HG02938 (cell line): ENCODE results near the gene SSR4.

Experiments used
- ATAC-seq: cut with Tn5 transposase; IDR thresholded peaks from one replicate; pipeline ENCODE4 v1.9.1; 2021; ENCODE audit warnings: mild to moderate bottlenecking, moderate library complexity; ENCODE audit not compliant: unreplicated experiment

The SSR4 gene

DNA sequence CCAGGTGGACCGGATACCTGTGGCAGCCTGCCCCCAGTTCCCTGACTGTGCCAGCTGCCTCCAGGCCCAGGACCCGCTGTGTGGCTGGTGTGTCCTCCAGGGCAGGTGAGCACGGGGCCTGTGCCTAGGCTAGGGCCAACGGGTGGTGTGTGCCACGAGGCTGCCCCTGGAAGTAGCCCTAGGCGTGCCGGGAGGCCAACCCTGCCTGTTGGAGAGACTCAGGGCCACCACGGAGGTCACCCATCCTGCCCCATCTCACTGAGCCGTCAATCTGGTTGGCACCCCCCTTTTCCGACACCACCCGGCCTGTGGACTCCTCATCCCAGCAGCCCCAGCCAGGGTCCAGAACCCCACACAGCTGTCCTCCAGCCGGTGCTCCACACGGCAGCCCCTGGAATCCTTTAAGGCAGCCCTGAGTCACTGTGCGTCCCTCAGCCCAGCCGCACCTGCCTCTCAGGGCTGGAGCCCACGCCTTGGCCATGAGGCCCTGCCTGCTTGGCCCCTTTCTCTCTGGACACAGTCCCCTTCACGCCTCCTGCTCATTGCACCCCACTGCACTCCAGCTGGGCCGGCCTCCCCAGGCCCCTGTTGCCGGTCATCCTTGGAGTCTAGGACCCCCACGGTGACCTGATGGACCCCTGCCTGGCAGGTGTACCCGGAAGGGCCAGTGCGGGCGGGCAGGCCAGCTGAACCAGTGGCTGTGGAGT lies 25.2 kb upstream of the SSR4 start:
- no peak for ATAC-seq

DNA sequence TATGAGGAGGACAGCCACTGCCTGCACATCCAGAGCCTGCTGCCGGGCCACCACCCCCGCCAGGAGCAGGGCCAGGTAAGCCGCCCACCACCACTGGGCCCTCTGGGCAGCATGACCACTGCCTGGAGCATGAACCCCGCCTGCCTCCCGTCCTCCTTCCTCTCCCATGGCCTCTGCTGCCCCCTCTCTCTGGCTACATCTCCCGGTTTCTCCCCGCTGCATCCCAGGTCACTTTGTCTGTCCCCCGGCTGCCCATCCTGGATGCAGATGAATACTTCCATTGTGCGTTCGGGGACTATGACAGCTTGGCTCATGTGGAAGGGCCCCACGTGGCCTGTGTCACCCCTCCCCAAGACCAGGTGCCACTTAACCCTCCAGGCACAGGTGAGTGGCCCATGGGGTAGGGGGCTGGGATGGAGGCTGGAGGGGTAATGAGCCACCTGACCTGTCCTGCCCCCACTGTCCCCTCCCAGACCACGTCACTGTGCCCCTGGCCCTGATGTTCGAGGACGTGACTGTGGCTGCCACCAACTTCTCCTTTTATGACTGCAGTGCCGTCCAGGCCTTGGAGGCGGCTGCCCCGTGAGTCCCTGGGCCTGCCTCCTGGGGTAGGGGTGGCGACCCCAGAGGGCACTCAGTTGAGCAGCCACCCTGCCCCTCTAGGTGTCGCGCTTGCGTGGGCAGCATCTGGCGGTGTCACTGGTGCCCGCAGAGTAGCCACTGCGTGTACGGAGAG lies 24.4 kb upstream of the SSR4 start:
- ATAC-seq = no peak

DNA sequence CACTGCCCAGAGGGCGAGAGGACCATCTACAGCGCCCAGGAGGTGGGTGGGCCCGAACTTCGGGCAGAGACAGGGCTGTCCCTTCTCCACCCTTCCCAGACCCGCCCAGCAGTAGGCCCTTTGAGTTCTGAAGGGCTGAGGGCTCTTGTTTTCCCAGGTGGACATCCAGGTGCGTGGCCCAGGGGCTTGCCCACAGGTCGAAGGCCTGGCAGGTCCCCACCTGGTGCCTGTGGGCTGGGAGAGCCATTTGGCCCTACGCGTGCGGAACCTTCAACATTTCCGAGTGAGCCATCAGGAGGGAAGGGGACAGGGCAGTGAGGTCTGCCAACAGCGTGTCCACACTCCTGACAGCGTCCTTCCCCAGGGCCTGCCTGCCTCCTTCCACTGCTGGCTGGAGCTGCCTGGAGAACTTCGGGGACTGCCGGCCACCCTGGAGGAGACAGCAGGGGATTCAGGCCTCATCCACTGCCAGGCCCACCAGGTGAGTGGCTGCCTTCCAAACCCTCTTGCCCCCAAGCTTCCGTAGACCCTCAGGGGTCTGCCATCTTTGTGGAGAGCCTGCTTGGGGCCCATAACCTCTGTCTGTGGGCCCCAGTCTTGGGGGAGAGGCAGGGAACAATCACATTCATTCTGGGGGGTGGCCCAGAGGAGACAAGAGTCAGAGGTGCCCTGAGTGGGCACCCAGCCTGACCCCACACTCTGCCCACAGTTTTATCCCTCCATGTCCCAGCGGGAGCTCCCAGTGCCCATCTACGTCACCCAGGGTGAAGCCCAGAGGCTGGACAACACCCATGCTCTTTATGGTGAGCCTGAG lies 23.7 kb upstream of the SSR4 start:
- no peak for ATAC-seq

DNA sequence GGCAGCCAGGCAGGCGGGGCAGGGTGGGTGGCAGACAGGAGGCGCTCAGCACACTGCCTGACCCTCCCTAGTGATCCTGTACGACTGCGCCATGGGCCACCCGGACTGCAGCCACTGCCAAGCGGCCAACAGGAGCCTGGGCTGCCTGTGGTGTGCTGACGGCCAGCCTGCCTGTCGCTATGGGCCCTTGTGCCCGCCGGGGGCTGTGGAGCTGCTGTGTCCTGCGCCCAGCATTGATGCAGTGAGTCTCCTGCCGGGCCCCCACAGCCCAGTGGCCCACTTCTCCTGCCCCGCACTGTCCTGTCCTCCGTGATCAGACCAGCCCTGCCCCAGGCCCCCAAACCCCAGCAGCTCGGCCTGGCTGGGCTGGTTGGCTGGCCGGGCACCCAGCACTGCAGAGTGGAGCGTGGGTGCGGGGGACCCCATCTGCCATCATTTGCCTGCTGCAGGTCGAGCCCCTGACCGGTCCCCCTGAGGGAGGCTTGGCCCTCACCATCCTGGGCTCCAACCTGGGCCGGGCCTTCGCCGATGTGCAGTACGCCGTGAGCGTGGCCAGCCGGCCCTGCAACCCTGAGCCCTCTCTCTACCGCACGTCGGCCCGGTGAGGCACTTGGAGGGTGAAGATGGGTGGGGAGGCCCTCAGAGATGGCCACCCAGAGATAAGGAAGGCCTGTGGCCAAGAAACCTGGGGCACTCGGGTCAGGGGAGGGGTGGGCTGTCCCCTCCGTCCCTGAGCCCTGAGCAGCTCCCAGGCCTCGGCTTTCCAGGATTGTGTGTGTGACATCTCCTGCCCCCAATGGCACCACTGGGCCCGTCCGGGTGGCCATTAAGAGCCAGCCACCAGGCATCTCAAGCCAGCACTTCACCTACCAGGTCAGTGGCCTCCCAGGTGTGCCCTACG lies 22.8 kb upstream of the SSR4 start:
- no peak for ATAC-seq

DNA sequence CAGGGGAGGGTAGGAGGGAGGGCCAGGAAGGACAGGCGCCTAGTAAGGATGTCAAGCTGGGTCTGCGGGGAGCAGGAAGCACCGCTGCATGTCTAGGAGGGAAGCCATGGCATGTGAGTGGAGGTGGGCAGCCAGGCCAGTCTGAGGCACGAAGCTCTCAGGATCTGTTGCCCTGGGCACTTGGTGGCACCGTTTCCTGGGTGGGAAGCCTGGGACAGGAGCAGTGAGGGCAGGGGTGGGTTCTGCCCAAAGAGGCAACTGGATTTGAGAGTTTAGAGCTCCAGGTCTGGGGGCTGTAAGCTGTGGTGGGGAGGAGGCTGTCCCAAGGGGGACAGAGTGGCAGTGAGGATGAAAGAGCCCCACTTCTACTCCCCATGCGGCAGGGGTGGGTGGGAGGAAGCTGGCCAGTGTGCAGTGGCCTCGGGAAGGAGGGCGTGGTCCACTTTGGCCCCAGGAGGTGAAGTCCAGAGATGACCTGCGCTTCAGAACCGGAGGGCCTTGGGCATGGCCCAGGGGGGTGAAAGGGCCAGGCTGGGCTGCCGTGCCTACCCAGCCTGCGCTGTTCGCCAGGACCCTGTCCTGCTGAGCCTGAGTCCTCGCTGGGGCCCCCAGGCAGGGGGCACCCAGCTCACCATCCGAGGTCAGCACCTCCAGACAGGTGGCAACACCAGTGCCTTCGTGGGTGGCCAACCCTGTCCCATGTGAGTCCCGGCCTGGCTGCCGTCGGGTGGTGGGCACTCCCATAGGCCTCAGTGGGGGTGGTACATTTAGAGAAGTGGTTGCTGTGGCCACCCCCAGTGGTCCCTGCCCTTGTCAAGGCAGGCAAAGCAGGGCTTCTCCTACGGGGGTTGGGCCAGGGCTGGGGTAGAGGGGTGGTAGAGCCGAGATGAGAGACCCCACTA lies 21.9 kb upstream of the SSR4 start:
- ATAC-seq = no peak

DNA sequence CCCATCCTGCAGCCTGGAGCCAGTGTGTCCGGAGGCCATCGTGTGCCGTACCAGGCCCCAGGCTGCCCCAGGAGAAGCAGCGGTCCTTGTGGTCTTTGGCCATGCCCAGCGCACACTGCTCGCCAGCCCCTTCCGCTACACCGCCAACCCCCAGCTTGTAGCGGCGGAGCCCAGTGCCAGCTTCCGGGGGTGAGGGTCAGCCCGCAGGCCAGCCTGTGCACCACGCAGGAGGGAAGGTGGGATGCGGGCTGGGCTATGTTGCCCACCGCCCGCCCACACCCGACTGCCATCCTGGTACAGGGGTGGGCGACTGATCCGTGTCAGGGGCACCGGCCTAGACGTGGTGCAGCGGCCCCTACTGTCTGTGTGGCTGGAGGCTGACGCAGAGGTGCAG lies 21.3 kb upstream of the SSR4 start:
- ATAC-seq = no peak

DNA sequence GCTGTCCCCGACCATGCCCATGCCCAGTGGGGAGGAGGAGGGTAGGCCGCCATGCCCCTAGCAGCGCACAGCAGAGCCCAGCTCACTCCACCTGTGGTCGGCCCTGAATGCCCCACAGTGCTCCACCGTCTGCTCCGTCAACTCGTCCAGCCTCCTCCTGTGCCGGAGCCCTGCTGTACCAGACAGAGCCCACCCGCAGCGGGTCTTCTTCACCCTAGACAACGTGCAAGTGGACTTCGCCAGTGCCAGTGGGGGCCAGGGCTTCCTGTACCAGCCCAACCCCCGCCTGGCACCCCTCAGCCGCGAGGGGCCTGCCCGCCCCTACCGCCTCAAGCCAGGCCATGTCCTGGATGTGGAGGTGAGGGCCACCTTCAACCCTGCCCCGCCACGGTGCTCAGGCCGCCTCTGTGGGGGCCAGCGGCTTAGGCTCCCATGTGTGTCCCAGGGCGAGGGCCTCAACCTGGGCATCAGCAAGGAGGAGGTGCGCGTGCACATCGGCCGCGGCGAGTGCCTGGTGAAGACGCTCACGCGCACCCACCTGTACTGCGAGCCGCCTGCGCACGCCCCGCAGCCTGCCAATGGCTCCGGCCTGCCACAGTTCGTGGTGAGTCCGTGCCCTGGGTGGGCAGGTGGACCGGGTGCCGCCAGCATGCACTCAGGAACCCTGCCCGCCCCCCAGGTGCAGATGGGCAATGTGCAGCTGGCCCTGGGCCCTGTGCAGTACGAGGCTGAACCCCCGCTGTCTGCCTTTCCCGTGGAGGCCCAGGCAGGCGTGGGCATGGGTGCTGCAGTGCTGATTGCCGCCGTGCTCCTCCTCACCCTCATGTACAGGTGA lies 20.5 kb upstream of the SSR4 start:
- no peak for ATAC-seq

DNA sequence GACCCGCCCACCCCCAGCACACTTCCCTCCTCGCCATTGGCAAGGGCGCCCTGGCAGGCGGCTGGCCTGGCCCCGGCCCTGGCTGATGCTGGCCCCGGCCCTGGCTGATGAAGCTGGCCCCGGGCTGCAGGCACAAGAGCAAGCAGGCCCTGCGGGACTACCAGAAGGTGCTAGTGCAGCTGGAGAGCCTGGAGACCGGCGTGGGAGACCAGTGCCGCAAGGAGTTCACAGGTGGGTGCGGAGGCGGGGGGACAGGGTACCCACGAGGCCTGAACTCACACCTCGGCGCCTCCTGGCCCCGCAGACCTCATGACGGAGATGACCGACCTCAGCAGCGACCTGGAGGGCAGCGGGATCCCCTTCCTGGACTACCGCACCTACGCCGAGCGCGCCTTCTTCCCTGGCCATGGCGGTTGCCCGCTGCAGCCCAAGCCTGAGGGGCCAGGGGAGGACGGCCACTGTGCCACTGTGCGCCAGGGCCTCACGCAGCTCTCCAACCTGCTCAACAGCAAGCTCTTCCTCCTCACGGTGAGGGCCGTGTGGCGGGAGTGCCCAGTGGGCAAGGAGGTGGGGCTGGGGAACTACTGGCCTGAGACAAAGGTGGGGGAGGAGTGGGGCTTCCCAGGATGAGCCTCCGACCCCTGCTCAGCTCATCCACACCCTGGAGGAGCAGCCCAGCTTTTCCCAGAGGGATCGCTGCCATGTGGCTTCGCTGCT lies 19.7 kb upstream of the SSR4 start:
- no peak for ATAC-seq

DNA sequence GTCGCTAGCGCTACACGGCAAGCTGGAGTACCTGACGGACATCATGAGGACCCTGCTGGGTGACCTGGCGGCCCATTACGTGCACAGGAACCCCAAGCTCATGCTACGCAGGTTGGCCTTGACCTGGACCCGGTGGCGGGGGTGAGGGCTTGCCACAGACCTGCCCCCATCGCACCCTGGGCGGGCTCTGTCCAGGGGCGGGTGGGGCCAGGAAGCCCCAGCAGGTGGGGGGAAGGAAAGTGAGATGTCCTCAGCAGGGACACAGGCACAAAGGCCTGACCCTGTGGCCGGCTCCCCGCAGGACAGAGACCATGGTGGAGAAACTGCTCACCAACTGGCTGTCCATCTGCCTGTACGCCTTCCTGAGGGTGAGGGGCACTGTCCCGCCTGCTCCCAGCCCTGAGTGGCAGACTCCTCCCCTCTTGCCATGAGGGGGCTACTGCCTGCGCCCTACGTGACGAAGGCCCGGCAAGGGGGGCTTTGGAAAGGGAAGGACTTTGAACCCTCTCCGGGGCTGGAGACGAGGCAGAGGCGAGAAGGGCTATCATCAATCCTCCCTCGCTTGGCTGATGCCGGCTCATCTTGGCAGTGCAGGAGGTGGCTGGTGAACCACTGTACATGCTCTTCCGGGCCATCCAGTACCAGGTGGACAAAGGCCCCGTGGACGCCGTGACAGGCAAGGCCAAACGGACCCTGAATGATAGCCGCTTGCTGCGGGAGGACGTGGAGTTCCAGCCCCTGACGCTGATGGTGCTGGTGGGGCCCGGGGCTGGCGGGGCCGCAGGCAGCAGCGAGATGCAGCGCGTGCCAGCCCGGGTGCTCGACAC lies 19.0 kb upstream of the SSR4 start:
- no peak for ATAC-seq

DNA sequence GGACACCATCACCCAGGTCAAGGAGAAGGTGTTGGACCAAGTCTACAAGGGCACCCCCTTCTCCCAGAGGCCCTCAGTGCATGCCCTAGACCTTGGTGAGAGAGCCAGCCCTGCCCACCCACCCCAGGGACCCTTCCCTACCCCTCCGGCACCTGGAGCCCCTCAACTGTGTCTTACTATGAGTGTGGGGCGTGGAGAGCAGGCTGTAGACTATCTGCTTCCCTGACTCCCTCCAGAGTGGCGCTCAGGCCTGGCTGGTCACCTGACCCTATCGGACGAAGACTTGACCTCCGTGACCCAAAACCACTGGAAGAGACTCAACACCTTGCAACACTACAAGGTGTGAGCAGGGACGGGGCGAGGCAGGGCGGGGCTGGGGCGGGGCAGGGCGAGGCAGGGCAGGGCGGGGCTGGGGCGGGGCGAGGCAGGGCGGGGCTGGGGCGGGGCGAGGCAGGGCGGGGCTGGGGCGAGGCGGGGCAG lies 18.3 kb upstream of the SSR4 start:
- ATAC-seq = no peak

DNA sequence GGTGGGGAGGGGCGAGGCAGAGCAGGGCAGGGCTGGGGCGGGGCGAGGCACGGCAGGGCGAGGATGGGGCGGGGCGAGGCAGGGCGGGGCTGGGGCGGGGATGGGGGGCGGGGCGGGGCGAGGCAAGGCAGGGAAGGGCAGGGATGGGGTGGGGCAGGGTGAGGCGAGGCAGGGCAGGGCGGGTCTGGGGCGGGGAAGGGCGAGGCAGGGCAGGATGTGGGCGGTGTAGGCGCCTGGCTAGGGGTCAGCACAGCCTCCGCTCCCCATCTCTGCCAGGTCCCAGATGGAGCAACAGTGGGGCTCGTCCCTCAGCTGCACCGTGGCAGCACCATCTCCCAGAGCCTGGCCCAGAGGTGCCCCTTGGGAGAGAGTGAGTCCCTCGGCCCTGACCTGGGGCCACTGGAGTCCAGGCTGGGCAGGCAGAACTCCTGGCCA lies 17.8 kb upstream of the SSR4 start:
- no peak for ATAC-seq

DNA sequence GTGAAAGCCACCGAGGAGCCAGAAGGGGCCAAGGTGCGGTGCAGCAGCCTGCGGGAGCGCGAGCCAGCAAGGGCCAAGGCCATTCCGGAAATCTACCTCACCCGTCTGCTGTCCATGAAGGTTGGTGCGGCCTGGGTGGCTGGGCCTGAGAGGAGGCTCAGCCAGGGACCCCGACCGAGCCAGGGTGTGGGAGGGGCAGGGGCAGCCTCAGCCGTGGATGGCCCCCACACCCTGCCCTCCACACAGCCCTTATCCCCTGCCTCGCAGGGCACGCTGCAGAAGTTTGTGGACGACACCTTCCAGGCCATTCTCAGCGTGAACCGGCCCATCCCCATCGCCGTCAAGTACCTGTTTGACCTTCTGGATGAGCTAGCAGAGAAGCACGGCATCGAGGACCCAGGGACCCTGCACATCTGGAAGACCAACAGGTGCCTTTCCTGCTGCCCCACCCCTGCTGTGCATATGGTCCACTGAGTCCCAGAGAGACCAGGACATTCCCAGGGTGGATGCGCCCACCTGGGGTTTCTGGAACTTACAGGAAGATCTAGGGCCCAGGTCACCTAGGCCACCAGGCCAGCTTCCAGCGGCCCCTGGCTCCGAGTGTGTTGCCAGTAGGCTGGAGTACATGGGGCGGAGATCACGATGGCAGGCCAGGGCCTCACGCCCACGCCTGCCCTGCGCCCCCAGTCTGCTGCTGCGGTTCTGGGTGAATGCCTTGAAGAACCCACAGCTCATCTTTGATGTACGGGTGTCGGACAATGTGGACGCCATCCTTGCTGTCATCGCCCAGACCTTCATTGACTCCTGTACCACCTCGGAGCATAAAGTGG lies 17.0 kb upstream of the SSR4 start:
- no peak for ATAC-seq

DNA sequence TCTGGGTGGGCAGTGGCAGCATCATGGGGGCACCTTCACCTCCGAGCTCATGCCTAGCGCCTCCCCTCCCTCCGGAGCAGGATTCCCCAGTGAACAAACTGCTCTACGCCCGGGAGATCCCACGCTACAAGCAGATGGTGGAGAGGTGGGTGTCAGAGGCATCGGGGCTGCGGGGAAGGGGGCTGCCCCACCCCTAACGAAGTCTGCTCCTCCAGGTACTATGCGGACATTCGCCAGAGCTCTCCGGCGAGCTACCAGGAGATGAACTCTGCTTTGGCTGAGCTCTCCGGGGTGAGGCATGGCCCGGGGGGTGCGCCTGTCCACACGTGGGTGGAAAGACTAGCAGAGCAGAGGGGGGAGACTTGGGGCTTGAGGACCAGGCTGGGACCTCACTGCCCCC lies 16.3 kb upstream of the SSR4 start:
- no peak for ATAC-seq

DNA sequence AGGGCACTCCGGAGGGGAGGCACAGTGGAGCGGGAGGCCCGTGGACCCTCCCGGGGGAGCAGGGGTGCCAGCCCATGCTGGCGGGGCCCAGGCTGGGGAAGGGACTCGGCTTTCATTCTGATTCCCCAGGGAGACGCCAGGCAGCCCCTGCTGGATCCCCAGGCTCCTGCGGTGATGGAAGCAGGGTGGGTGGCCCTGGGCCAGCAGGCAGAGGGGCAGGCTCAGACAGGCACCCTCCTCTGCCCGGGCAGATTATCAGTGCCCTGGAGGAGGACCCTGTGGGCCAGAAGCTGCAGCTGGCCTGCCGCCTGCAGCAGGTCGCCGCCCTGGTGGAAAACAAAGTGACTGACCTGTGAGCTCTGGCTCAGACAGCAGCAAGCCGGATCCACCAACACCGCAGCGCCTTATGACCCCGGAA lies 15.8 kb upstream of the SSR4 start:
- no peak for ATAC-seq

DNA sequence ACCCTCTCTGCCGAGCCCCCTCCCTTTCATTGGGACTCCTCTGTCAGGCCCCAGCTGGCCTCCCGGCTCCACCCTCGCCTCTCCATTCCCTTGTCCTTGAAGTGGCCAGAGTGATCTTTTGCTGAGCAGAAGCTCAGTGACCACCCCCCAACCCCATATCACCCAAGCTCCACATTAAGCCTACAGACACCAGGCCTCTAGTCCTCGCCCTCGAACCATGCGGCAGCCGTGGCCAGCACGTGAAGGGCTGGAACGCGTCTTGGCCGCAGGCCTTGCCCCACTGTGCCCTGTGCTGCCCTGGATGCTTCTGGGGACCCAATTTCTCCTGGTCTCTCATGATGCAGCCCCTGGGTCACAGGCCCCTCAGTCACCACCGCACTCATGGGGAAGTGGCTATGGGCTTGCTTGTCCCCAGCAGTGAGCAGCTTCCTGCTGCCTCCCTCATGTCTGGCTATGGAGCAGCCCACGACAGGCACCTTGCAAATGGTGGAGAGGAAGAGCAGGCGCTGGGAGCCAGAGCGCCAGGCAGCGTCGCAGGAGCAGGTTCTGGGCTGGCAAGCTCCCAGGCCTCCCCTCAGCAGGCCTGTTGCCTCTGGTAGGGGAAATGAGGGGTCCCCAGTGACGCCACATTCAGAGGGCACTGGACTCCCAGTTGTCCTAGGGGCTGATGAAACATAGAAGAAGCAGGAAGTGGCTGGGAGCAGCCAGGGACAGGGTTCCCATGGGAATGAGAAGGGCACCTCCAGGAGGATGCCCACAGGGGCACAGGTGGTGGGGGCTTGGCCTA lies 14.4 kb upstream of the SSR4 start:
- no peak for ATAC-seq
